Iris pigment epithelial cell (primary cell): ENCODE measurements around the gene GRK5.
A peak's percentile ranks its signal among the peaks of the same experiment; 100 is the strongest.

ENCODE experiments used
- DNase-seq: peaks from one replicate; pipeline ENCODE4 v3.0.0-alpha.2; 2011; ENCODE audit warnings: low read depth

Gene GRK5

GRCh38 chr10:119483839-119484238 lies 276.5 kb downstream of the GRK5 start:
- DNase-seq = no peak

GRCh38 chr10:119488675-119489074 lies 281.3 kb downstream of the GRK5 start:
- no peak for DNase-seq

GRCh38 chr10:119489991-119490326 lies 282.6 kb downstream of the GRK5 start:
- no peak for DNase-seq

GRCh38 chr10:119491966-119492757 lies 284.8 kb downstream of the GRK5 start:
- DNase-seq = no peak

- DNase-seq = no peak
Measured at GRCh38 chr10:119493155-119493554, 285.8 kb downstream of the GRK5 start.

GRCh38 chr10:119494236-119495020 lies 287.1 kb downstream of the GRK5 start:
- DNase-seq = peak; percentile 42

GRCh38 chr10:119495021-119495505 lies 287.7 kb downstream of the GRK5 start:
- no peak for DNase-seq

- DNase-seq = no peak
Measured at GRCh38 chr10:119495545-119495944, 288.2 kb downstream of the GRK5 start.

- DNase-seq = no peak
Measured at GRCh38 chr10:119496273-119496672, 288.9 kb downstream of the GRK5 start.

GRCh38 chr10:119497243-119497642 lies 289.9 kb downstream of the GRK5 start:
- no peak for DNase-seq

- DNase-seq = peak; percentile 63
Measured at GRCh38 chr10:119498889-119499676, 291.7 kb downstream of the GRK5 start.

- DNase-seq = no peak
Measured at GRCh38 chr10:119499677-119500002, 292.3 kb downstream of the GRK5 start.

- DNase-seq = peak; percentile 25
Measured at GRCh38 chr10:119500123-119500795, 292.9 kb downstream of the GRK5 start.

GRCh38 chr10:119500821-119501220 lies 293.4 kb downstream of the GRK5 start:
- no peak for DNase-seq

- DNase-seq = no peak
Measured at GRCh38 chr10:119501690-119502089, 294.3 kb downstream of the GRK5 start.

GRCh38 chr10:119502209-119502608 lies 294.8 kb downstream of the GRK5 start:
- DNase-seq = no peak

- DNase-seq = no peak
Measured at GRCh38 chr10:119502618-119503155, 295.3 kb downstream of the GRK5 start.

- no peak for DNase-seq
Measured at GRCh38 chr10:119503821-119504220, 296.4 kb downstream of the GRK5 start.

- no peak for DNase-seq
Measured at GRCh38 chr10:119504651-119505050, 297.3 kb downstream of the GRK5 start.

- no peak for DNase-seq
Measured at GRCh38 chr10:119505131-119505551, 297.8 kb downstream of the GRK5 start.
